RWPE2 (cell line): Measurements from ENCODE around the gene NOSTRIN.

ENCODE experiments used
- ATAC-seq: fragments of 200-7000 bp; cut with Tn5 transposase; 3 replicates; pipeline ENCODE4 v1.9.1; 2021; ENCODE audit warnings: low read depth
- DNase-seq: peaks from one replicate; pipeline ENCODE4 v3.0.0-alpha.2; 2020; ENCODE audit warnings: low spot score
- H3K27ac ChIP-seq: fragments of 450-650 bp; 2 replicates; pipeline ENCODE4 v1.5.1; 2017; ENCODE audit warnings: mild to moderate bottlenecking; ENCODE audit not compliant: poor library complexity, severe bottlenecking
- H3K27me3 ChIP-seq: fragments of 250-450 bp; sonication (Bioruptor Pico); 2 replicates; pipeline ENCODE4 v1.5.1; 2021; ENCODE audit warnings: mild to moderate bottlenecking, moderate library complexity; ENCODE audit not compliant: insufficient read depth, poor library complexity, severe bottlenecking
- H3K36me3 ChIP-seq: fragments of 250-450 bp; sonication (Bioruptor Pico); 2 replicates; pipeline ENCODE4 v1.5.1; 2020; ENCODE audit warnings: low read depth, mild to moderate bottlenecking, moderate library complexity
- H3K4me1 ChIP-seq: fragments of 250-450 bp; sonication (Bioruptor Pico); 2 replicates; pipeline ENCODE4 v1.5.1; 2021; ENCODE audit warnings: mild to moderate bottlenecking, moderate library complexity; ENCODE audit not compliant: insufficient read depth, poor library complexity, severe bottlenecking
- H3K4me3 ChIP-seq: fragments of 250-450 bp; sonication (Bioruptor Pico); 2 replicates; pipeline ENCODE4 v1.5.1; 2021; ENCODE audit warnings: mild to moderate bottlenecking, moderate library complexity; ENCODE audit not compliant: severe bottlenecking
- H3K9me3 ChIP-seq: fragments of 250-450 bp; sonication (Bioruptor Pico); 2 replicates; pipeline ENCODE4 v1.5.1; 2021; ENCODE audit warnings: mild to moderate bottlenecking, moderate library complexity; ENCODE audit not compliant: severe bottlenecking
- TF ChIP-seq, protein P1 (sequence below): fragments of 450-650 bp; IDR thresholded peaks from one replicate; pipeline ENCODE4 v1.5.1; 2017; ENCODE audit warnings: mild to moderate bottlenecking, moderate library complexity; ENCODE audit not compliant: poor library complexity, severe bottlenecking

The NOSTRIN gene

DNA sequence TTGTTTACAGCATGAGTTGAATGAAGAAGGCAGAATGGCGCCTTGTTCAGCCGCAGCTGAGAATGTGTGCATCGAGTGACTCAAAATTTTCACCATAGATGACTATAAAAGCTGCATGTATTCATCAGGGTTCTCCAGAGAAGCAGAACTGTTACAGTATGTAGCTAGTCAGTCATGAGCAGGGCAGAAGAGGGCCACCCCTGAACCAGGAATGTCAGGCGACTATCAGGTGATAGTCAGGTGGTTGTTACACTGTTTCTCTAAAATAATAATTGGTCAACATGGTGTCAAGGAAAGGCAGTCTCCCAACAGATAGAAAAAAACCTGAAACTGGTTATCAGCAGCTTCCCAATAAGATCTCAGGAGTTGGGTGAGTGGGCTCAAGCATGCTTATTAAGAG is 20.2 kb upstream of the NOSTRIN start:
- no peak for DNase-seq
- no peaks in the 10 kb centered on the region for H3K27me3 ChIP-seq
- H3K36me3 ChIP-seq: no peaks in the 10 kb centered on the region
- H3K4me1 ChIP-seq: no peaks in the 10 kb centered on the region
- H3K9me3 ChIP-seq: no peaks in the 10 kb centered on the region
- no peak overlapping the region for H3K27ac ChIP-seq
- TF ChIP-seq, protein P1, sequence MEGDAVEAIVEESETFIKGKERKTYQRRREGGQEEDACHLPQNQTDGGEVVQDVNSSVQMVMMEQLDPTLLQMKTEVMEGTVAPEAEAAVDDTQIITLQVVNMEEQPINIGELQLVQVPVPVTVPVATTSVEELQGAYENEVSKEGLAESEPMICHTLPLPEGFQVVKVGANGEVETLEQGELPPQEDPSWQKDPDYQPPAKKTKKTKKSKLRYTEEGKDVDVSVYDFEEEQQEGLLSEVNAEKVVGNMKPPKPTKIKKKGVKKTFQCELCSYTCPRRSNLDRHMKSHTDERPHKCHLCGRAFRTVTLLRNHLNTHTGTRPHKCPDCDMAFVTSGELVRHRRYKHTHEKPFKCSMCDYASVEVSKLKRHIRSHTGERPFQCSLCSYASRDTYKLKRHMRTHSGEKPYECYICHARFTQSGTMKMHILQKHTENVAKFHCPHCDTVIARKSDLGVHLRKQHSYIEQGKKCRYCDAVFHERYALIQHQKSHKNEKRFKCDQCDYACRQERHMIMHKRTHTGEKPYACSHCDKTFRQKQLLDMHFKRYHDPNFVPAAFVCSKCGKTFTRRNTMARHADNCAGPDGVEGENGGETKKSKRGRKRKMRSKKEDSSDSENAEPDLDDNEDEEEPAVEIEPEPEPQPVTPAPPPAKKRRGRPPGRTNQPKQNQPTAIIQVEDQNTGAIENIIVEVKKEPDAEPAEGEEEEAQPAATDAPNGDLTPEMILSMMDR: no peak
- no peak overlapping the region for H3K4me3 ChIP-seq
- no peak for ATAC-seq

DNA sequence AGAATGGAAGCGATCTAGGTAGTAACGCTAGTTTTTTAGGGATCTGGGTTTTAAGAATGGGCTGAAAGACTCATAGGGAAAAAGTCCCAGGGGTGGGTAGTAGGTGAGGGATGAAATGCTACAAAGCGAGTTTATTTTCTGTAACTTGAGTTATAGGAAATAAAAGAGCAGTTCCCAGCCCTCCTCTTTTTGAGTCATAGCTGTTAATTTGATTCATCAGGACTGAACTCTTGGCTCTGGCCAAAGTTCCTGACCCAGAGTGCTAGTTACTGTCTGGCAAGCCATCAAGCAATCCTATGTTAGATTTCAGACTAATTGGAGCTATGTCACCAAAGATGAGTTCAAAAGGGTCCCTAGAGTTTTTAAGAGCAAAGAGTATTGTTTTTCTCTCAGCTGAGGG is 17.4 kb upstream of the NOSTRIN start:
- H3K9me3 ChIP-seq: no peaks in the 10 kb centered on the region
- H3K4me3 ChIP-seq: no peak overlapping the region
- no peak for ATAC-seq
- H3K4me1 ChIP-seq: no peaks in the 10 kb centered on the region
- no peak for DNase-seq
- H3K27me3 ChIP-seq: no peaks in the 10 kb centered on the region
- H3K36me3 ChIP-seq: no peaks in the 10 kb centered on the region
- no peak overlapping the region for H3K27ac ChIP-seq
- TF ChIP-seq, protein P1: no peak

DNA sequence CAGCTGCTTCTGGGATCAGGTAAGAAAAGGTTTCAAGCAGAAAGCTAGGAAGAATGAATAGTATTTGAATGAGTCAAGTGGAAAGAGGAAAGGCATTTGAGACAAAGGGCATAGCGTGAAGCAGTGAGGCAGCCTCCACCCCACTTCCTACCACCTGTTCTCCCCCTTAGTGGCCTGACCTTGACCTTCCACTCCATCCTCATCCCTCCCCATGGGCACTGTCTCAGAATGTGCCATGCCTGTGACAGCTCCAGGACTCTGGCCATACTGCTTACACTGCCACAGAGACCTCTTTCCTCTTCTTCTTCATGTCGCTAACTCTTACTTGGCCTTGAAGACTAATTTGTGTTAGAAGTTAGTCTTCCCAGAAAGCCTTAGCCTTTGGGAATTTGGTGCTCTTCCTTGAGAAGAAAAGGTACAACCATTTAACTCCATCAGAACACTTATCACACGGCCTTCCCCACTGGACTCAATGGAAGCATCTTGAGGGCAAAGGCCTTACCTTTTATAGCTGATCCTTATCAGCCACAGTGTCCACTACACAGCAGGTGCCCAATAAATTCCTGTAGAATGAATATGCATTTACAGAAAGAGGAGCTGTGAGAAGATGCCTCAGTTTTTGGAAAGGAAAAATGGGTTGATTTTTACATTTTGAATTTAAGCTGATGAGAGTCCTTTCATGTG is 15.2 kb upstream of the NOSTRIN start:
- Histone ChIP-seq H3K4me3 (no peak overlapping the region), H3K27me3 (no peaks in the 10 kb centered on the region), H3K27ac (no peak overlapping the region), H3K36me3 (no peaks in the 10 kb centered on the region), H3K9me3 (no peaks in the 10 kb centered on the region), H3K4me1 (no peaks in the 10 kb centered on the region)
- DNase-seq: no peak
- ATAC-seq: no peak
- TF ChIP-seq, protein P1: no peak

DNA sequence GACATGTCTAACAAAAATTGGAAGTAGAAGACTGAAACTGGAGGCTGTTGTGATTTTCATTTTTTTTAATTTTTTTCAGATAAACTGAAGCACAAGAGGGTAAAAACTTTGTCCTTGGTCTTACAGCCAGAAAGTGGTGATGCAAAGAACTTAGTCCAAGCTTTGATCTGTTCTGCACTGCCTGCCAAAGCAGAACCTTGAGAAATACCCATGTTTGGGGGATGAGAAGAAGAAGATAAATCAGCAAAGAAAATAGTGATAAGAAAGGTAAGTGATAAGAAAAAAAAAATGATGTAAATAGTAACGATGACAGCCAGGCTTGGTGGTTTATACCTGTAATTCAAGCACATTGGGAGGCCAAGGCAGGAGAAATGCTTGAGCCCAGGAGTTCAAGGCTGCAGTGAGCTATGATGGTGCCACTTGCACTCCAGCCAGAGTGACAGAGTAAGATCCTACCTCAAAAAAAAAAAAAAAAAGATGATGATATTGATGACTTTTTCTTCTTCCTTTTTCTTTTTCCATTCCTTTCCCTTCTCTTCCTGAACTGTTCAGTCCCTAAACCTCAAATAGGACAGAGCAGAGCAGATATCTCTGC is 14.6 kb upstream of the NOSTRIN start:
- TF ChIP-seq, protein P1: no peak
- DNase-seq (no peak), ATAC-seq (no peak)
- H3K27ac ChIP-seq: no peak overlapping the region
- H3K4me1 ChIP-seq: no peaks in the 10 kb centered on the region
- no peaks in the 10 kb centered on the region for H3K27me3 ChIP-seq
- no peak overlapping the region for H3K4me3 ChIP-seq
- no peaks in the 10 kb centered on the region for H3K36me3 ChIP-seq
- H3K9me3 ChIP-seq: no peaks in the 10 kb centered on the region

DNA sequence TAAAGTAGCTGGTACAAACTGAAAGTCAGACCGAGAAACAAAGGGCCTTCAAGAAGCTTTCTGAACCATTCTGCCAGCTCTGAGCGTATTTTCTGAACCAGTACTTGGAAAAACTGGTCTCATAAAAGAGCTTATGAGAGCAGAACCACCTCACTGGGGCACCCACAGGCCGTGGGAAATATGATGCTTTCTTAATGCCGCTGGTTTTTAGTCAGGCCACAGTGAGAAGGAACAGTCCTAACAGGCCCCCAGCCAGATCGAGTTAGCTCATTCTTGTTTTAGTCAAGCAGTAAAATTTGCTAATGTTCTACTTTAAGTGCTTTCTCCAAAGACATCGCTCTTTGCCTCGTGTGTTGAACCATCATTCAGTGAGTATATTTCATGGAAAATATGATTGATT is 12.7 kb upstream of the NOSTRIN start:
- H3K9me3 ChIP-seq: no peaks in the 10 kb centered on the region
- ATAC-seq (no peak), DNase-seq (no peak)
- TF ChIP-seq, protein P1: no peak
- no peaks in the 10 kb centered on the region for H3K4me1 ChIP-seq
- H3K27me3 ChIP-seq: no peaks in the 10 kb centered on the region
- no peak overlapping the region for H3K4me3 ChIP-seq
- no peak overlapping the region for H3K27ac ChIP-seq
- H3K36me3 ChIP-seq: no peaks in the 10 kb centered on the region
